Progenitor cell of endocrine pancreas (in vitro differentiated cells): ENCODE data around the gene RPL36A. TPM values are rescaled to one million over a fixed set of nuclear protein-coding genes. Genes with fewer than 3 reads are reported as not detected.

ENCODE experiments used
- DNase-seq: peaks from one replicate; pipeline ENCODE4 v3.0.0; 2021; ENCODE audit warnings: low spot score; ENCODE audit not compliant: unreplicated experiment
- H3K27ac Mint-ChIP-seq: 2 replicates; pipeline ENCODE4 v1.8.0; 2021; ENCODE audit warnings: mild to moderate bottlenecking, moderate library complexity, mixed read lengths
- H3K27me3 Mint-ChIP-seq: 2 replicates; pipeline ENCODE4 v1.8.0; 2021; ENCODE audit warnings: mixed read lengths
- H3K36me3 Mint-ChIP-seq: 2 replicates; pipeline ENCODE4 v1.8.0; 2022; ENCODE audit warnings: mixed read lengths; ENCODE audit not compliant: insufficient read depth
- H3K4me1 Mint-ChIP-seq: 2 replicates; pipeline ENCODE4 v1.8.0; 2021; ENCODE audit warnings: low read depth, mixed read lengths
- H3K4me3 Mint-ChIP-seq: 2 replicates; pipeline ENCODE4 v1.8.0; 2021; ENCODE audit warnings: low read depth, mild to moderate bottlenecking, moderate library complexity, mixed read lengths
- H3K9me3 Mint-ChIP-seq: 2 replicates; pipeline ENCODE4 v1.8.0; 2021; ENCODE audit warnings: low read depth, mixed read lengths
- total RNA-seq: library from RNA; stranded (reverse); gene quantifications from 2 replicates; pipeline ENCODE4 v1.2.1, GENCODE V29; 2021
- TF ChIP-seq, protein P1 (sequence below): fragments of 200-600 bp; sonication (generic); IDR thresholded peaks from one replicate; pipeline ENCODE4 v1.5.0; 2021; ENCODE audit warnings: antibody characterized with exemption, mild to moderate bottlenecking; ENCODE audit not compliant: unreplicated experiment

Gene RPL36A
- total RNA-seq, 1 donor from 2014 or later: 306 TPM

DNA sequence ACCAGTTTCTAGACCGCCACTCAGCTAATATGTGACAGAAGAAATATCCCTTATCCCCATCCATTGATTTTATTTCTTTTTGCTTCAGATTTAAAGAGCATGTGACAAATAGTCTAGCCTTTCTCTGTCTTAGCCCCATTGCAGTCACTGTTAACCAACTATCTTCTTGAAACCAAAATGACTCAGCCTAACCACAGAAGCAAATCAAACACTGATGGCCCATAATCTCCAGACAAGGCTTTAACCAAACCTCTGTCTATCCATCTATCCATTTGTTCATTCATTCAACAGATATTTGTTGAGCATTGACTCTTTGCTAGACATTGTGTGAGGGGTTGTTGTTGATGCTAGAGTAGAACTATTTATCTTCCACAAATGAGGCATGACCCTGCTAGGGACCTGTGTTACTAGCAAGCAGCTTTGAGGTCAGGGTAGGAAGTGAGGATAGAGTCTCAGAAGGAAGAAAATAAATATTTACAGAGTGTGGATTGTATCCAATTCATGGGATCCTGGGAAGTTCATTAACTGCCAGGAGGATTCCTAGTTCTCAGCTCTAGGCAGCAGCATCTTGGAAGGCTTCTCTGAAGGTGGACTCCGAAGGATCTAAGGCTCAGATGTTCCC, 39.8 kb downstream of the RPL36A start:
- no peak overlapping the region for H3K27ac Mint-ChIP-seq
- H3K4me3 Mint-ChIP-seq: no peak overlapping the region
- peaks cover 9% of the 10 kb centered on the region for H3K4me1 Mint-ChIP-seq
- TF ChIP-seq, protein P1, sequence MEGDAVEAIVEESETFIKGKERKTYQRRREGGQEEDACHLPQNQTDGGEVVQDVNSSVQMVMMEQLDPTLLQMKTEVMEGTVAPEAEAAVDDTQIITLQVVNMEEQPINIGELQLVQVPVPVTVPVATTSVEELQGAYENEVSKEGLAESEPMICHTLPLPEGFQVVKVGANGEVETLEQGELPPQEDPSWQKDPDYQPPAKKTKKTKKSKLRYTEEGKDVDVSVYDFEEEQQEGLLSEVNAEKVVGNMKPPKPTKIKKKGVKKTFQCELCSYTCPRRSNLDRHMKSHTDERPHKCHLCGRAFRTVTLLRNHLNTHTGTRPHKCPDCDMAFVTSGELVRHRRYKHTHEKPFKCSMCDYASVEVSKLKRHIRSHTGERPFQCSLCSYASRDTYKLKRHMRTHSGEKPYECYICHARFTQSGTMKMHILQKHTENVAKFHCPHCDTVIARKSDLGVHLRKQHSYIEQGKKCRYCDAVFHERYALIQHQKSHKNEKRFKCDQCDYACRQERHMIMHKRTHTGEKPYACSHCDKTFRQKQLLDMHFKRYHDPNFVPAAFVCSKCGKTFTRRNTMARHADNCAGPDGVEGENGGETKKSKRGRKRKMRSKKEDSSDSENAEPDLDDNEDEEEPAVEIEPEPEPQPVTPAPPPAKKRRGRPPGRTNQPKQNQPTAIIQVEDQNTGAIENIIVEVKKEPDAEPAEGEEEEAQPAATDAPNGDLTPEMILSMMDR: no peak
- H3K9me3 Mint-ChIP-seq: peaks cover 20% of the 10 kb centered on the region
- H3K27me3 Mint-ChIP-seq: no peaks in the 10 kb centered on the region
- DNase-seq: no peak
- H3K36me3 Mint-ChIP-seq: peaks cover 31% of the 10 kb centered on the region

DNA sequence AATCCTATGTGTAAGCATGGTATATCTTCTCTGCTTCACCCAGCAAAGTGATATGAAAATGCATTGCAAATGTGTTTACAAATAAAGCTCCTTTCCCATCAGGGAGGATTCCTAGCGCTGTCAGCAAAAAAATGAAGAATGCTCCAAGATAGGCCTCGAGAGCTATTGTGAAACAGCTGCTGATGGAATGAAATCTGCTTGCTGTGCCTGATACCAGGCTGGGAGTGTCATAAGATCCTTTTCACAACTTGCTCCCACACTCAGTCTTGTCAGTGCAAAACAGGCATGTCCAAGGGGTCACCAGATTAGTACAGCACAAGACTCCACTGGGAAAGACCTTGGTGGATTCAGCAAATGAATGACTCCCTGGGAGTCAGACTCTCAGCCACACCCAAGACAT, 51.3 kb downstream of the RPL36A start:
- TF ChIP-seq, protein P1: no peak
- H3K4me1 Mint-ChIP-seq: no peaks in the 10 kb centered on the region
- H3K27me3 Mint-ChIP-seq: no peaks in the 10 kb centered on the region
- H3K36me3 Mint-ChIP-seq: peaks cover 30% of the 10 kb centered on the region
- H3K27ac Mint-ChIP-seq: no peak overlapping the region
- H3K9me3 Mint-ChIP-seq: peaks cover 15% of the 10 kb centered on the region
- no peak for DNase-seq
- no peak overlapping the region for H3K4me3 Mint-ChIP-seq

Other genes with a start within 250 kb of the RPL36A start
- 0.29 and 0.44 TPM in 2 replicates for gene DRP2, start 171.2 kb upstream of the RPL36A start, total RNA-seq
- gene TAF7L, start 99.7 kb upstream of the RPL36A start, total RNA-seq: 0.13 and 0.26 TPM in 2 replicates
- 15.7 and 16.5 TPM in 2 replicates for gene TIMM8A, start 42.3 kb upstream of the RPL36A start, total RNA-seq
- gene BTK, start 4.8 kb upstream of the RPL36A start, total RNA-seq: not detected in 2 replicates
- 35.9 and 36.7 TPM in 2 replicates for gene GLA, start 16.9 kb downstream of the RPL36A start, total RNA-seq
- gene HNRNPH2, start 17.2 kb downstream of the RPL36A start, total RNA-seq: 72.4 and 77.8 TPM in 2 replicates
- 19.7 and 21.9 TPM in 2 replicates for gene ARMCX4, start 94.4 kb downstream of the RPL36A start, total RNA-seq
- gene ARMCX1, start 159.5 kb downstream of the RPL36A start, total RNA-seq: 29.6 and 31.6 TPM in 2 replicates
- gene ARMCX6, start 227.0 kb downstream of the RPL36A start, total RNA-seq: 77.1 and 84.0 TPM in 2 replicates
- gene ARMCX3, start 232.1 kb downstream of the RPL36A start, total RNA-seq: 64.7 and 70.4 TPM in 2 replicates